Epithelial cell of proximal tubule (primary cell): Measurements from ENCODE around the gene UBC. TPM values are rescaled to one million over a fixed set of nuclear protein-coding genes. Genes with fewer than 3 reads are reported as not detected.
"Not testable (repeated sequence)": the region's sequence is repeated elsewhere in the genome, so short reads cannot be mapped to it uniquely, and the experiment has no call there.

ENCODE experiments used
- DNase-seq: peaks from one replicate; pipeline ENCODE4 v3.0.0-alpha.2; 2011; ENCODE audit warnings: low read depth
- H3K4me3 ChIP-seq: 2 replicates; pipeline ENCODE4 v1.5.1; 2011; ENCODE audit warnings: low read depth, mild to moderate bottlenecking, low read length
- total RNA-seq: library from RNA; depleted of rRNA; stranded (reverse); fragments of >200 nt; gene quantifications from 2 replicates; pipeline ENCODE4 v1.2.3, GENCODE V29; 2015
- TF ChIP-seq, protein P1 (sequence below): conservative IDR thresholded peaks from 2 replicates; pipeline ENCODE4 v1.5.1; 2012; ENCODE audit warnings: low read depth, mild to moderate bottlenecking, low read length

Gene UBC
- total RNA-seq, 1 donor from 2014 or later: 827 TPM

DNA sequence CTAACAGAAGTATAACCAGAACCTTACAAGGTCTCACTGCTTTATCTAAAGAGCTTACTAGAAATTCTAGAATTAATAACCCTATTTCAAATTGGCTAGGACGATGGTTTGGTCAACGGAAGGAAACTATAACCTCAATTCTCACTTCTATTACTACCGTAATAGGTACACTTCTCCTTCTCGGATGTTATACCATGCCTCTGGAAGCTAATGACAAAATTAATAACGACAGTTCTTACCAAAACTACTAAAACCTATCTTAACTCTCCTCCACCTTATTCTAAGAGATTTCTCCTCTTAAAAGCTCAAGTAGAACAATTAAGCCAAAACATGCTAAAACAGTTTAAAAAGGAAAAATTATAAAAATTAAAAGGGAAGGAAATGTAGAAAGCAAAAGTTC is 23.7 kb upstream of the UBC start:
- no peak overlapping the region for H3K4me3 ChIP-seq
- no peak for DNase-seq
- TF ChIP-seq, protein P1, sequence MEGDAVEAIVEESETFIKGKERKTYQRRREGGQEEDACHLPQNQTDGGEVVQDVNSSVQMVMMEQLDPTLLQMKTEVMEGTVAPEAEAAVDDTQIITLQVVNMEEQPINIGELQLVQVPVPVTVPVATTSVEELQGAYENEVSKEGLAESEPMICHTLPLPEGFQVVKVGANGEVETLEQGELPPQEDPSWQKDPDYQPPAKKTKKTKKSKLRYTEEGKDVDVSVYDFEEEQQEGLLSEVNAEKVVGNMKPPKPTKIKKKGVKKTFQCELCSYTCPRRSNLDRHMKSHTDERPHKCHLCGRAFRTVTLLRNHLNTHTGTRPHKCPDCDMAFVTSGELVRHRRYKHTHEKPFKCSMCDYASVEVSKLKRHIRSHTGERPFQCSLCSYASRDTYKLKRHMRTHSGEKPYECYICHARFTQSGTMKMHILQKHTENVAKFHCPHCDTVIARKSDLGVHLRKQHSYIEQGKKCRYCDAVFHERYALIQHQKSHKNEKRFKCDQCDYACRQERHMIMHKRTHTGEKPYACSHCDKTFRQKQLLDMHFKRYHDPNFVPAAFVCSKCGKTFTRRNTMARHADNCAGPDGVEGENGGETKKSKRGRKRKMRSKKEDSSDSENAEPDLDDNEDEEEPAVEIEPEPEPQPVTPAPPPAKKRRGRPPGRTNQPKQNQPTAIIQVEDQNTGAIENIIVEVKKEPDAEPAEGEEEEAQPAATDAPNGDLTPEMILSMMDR: no peak

DNA sequence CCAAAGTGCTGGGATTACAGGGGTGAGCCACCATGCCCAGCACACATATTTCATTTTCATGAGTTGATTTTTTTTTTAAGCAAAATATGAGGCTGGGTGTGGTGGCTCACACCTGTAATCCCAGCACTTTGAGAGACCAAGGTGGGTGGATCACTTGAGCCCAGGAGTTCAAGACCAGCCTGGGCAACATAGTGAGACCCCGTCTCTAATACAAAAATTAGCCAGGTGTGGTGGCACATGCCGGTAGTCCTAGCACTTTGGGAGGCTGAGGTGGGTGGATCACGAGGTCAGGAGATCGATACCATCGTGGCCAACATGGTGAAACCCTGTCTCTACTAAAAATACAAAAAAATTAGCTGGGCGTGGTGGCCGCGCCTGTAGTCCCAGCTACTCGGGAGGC is 17.1 kb upstream of the UBC start:
- not testable (repeated sequence) for H3K4me3 ChIP-seq, DNase-seq

DNA sequence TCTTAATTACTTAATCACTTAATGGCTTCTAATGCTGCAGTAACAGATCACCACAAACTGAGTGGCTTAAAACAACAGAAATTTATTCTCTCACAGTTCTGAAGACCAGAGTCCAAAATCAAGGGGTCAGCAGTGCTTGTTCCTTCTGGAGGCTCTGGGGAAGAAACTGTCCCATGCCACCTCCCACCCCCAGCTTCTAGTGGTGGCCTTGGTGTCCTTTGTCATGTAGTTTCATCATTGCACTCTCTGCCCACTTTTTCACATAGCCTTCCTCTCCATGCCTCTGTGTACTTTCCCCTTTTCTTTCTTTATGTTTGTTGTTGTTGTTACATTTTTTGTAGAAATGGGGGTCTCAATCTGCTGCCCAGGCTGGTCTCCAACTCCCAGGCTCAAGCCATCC is 16.1 kb upstream of the UBC start:
- TF ChIP-seq, protein P1: no peak
- DNase-seq: no peak
- no peak overlapping the region for H3K4me3 ChIP-seq

DNA sequence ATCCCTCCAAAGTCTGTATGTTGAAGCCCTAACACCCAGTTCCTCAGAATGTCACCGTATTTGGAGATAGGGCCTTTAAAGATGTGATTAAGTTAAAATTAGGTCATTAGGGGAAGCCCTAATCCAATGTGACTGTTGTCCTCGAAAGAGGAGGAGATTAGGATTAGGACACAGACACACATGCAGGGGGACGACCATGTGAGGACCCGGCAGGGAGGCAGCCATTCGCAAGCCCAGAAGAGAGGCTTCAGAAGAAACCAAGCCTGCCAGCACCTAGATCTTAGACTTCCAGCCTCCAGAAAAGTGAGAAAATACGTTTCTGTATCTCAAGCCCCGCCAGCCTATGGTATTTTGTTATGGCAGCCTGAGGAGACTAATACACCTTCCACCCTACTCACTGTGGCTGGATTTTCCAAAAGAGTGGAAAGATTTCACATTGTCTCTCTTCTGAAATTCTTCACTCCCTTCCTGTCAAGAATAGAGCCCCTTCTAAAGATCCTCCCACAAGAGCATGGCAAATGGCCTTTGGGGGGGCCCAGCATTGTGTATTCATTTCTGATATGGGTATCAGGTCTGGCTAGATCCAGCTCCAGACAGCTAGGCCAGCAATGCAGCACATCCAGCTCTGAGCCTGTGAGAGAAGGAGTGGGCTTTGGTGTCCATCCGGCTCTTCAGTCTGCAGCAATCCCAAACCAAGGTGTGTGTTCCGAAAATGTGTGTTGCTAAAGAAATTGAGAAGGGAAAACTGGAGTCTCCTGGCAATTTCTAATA is 15.4 kb upstream of the UBC start:
- DNase-seq: no peak
- no peak overlapping the region for H3K4me3 ChIP-seq
- TF ChIP-seq, protein P1: no peak

DNA sequence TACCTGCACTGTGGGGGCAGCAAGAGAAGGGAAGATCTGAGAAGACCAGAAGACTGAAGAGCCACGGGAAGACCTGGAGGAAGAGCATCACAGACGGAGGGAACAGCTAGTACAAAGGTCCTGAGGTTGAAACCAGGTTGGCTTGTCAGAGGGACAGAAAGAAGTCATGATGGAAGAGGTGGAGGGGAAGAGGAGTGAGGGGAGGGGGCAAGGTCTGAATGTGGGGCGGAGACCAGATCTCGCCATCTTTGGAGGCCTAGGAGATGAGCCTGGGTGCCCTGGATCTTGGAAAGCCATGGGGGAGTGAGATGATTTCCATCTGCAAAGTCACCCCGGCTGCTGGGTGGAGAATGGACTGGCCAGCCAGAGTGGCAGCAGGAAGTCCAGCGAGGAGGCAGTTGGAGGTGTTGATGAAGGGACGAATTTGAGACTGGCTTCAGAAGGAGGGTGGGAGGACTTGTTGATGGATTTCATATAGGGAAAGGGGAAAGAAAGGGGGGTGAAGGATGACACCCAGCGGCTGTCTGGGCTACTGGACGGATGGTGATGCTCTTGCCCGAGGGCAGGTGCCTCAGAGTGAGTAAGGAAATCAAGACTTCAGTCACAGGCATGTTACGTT is 14.6 kb upstream of the UBC start:
- TF ChIP-seq, protein P1: no peak
- no peak for DNase-seq
- H3K4me3 ChIP-seq: peak overlapping the region; percentile 1

DNA sequence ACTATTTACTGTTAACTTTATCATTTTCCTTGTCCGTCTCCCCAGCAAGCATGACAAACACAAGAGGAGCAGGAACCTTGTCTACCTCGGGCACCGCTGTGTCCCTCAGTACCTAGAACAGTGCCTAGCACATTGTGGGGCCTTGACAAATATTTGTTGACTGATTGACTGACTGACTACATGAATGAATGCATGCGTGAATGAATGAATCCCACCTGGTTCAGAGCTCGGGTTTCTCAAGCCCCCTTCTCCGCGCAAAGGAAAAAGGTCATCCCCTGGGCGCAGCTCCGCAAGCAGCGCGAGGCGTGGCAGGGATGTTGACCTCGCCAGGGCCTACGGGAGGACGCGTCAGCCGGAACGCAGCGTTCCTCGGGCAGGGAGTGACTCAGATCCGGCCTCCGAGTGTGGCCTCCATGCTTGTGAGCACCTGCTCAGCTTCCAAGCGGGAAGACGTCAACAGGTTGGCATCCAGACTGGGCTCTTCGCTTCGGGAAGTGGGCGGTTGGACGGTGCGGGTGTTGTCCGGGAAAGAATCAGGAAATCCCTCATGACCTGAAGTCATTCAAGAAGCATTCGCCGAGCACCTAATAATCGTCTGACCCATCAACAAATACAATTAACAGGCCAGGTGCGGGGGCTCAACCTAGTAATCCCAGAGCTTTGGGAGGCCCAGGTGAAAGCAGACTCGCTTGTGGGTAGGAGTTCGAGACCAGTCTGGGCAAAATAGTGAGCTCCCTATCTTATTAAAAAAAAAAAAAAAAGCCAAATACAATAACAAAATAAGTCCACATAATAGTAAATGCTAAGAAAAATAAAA is 13.9 kb upstream of the UBC start:
- peak; percentile 92 for DNase-seq
- TF ChIP-seq, protein P1: no peak
- peak overlapping the region; percentile 61 for H3K4me3 ChIP-seq

DNA sequence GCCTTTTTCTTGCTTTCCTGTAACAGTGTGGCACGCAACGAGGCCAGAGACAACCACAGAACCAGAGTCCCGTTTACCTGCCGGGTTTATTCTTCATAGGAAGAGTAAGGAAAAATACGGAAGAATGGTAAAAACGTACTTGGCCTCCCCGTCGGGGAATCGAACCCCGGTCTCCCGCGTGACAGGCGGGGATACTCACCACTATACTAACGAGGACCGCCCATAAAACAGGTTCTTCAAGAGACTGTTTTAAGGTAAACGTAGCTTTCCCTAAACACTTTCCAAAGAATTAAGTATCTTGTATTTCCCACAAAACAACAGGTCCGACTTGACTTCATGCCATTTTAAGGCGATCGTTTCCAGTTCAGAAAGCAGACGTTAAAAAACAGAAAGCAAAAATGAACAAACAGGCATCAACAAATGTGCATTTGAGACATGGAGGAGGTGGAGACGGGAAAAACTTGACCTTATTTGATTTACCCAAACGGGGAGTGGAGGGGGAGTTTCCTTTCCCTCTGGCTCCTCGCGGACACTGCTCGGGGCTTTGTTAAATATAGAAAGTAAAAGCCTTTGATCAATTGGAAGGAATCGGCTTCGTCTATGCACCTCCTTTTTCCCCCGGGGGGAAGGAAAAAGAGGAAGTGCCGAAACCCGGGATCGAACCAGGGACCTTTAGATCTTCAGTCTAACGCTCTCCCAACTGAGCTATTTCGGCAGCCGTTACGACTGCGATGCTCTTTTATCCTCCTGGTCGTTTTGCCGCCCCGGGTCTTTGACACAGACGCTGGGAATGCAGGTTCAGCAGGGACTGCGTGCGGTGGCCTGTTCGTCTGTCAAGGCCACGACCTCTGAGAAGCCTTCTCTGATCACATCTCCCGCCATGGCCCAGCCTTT is 13.0 kb upstream of the UBC start:
- no peak for DNase-seq
- peak overlapping the region; percentile 61 for H3K4me3 ChIP-seq
- TF ChIP-seq, protein P1: no peak

DNA sequence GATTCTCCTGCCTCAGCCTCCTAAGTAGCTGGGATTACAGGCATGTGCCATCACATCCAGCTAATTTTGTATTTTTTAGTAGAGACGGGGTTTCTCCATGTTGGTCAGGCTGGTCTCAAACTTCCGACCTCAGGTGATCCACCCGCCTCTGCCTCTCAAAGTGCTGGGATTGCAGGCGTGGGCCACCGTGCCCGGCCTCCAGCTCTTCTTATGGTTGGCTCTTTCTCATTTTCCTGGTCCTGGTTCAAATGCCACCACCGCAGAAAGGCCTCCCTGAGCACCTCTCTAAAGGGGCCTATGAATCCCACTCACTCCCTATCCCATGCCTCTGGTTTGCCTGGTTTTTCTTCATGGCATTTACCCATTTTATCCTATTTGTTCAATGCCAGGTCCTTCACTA is 11.3 kb upstream of the UBC start:
- not testable (repeated sequence) for H3K4me3 ChIP-seq, DNase-seq
